WTC11 (cell line): Measurements from ENCODE around the gene POU5F1. TPM values are rescaled to one million over a fixed set of nuclear protein-coding genes. Genes with fewer than 3 reads are reported as not detected.

Experiments
- ATAC-seq: fragments of 200-7000 bp; cut with Tn5 transposase; 2 replicates; pipeline ENCODE4 v1.10.0; 2021; ENCODE audit warnings: mild to moderate bottlenecking, moderate library complexity
- CTCF ChIA-PET: fragments of 300-600 bp; sonication (Branson Sonifier 250); formaldehyde crosslinking; loops from one replicate; lab custom pipeline; 2021; ENCODE audit warnings: antibody characterized with exemption; lab: Charles Lee
- POLR2A ChIA-PET: fragments of 350-600 bp; sonication (Branson Sonifier 250); formaldehyde crosslinking; loops from one replicate; lab custom pipeline; 2021; ENCODE audit warnings: antibody characterized with exemption; lab: Charles Lee
- DNase-seq: peaks from one replicate; pipeline ENCODE4 v3.0.0; 2021; ENCODE audit warnings: low spot score
- H3K27ac Mint-ChIP-seq: 2 replicates; pipeline ENCODE4 v1.8.0; 2021; ENCODE audit warnings: mixed read lengths
- H3K27me3 Mint-ChIP-seq: 2 replicates; pipeline ENCODE4 v1.8.0; 2021; ENCODE audit warnings: low read depth, mild to moderate bottlenecking, moderate library complexity, mixed read lengths
- H3K36me3 Mint-ChIP-seq: 2 replicates; pipeline ENCODE4 v1.8.0; 2021; ENCODE audit warnings: mixed read lengths
- H3K4me1 Mint-ChIP-seq: 2 replicates; pipeline ENCODE4 v1.8.0; 2022; ENCODE audit warnings: mixed read lengths
- H3K4me3 Mint-ChIP-seq: 2 replicates; pipeline ENCODE4 v1.8.0; 2021; ENCODE audit warnings: mild to moderate bottlenecking, moderate library complexity, mixed read lengths
- H3K9me3 Mint-ChIP-seq: 2 replicates; pipeline ENCODE4 v1.8.0; 2021; ENCODE audit warnings: mixed read lengths
- CREM ChIP-seq: sonication (generic); formaldehyde crosslinking; IDR thresholded peaks from 2 replicates; pipeline ENCODE4 v1.8.1; 2022; ENCODE audit warnings: mild to moderate bottlenecking, missing genetic modification reagents, moderate library complexity
- EMX1 ChIP-seq: fragments of 250-450 bp; sonication (Bioruptor Pico); IDR thresholded peaks from 2 replicates; pipeline ENCODE4 v1.8.0; 2021; ENCODE audit warnings: mild to moderate bottlenecking
- FOXP1 ChIP-seq: sonication (generic); formaldehyde crosslinking; IDR thresholded peaks from 2 replicates; pipeline ENCODE4 v1.8.0; 2022; ENCODE audit warnings: missing genetic modification reagents, mild to moderate bottlenecking, moderate library complexity, borderline replicate concordance
- GRHL2 ChIP-seq: fragments of 250-450 bp; sonication (Bioruptor Pico); IDR thresholded peaks from 2 replicates; pipeline ENCODE4 v1.8.0; 2022; ENCODE audit warnings: mild to moderate bottlenecking, moderate library complexity; ENCODE audit not compliant: insufficient replicate concordance, severe bottlenecking
- HMGA2 ChIP-seq: fragments of 250-450 bp; sonication (Bioruptor Pico); IDR thresholded peaks from 2 replicates; pipeline ENCODE4 v1.4.0; 2021; ENCODE audit warnings: mild to moderate bottlenecking, moderate library complexity
- MYBL2 ChIP-seq: sonication (generic); formaldehyde crosslinking; IDR thresholded peaks from 2 replicates; pipeline ENCODE4 v1.8.1; 2023; ENCODE audit warnings: mild to moderate bottlenecking, moderate library complexity, missing genetic modification reagents
- NR1H2 ChIP-seq: sonication (generic); formaldehyde crosslinking; IDR thresholded peaks from 2 replicates; pipeline ENCODE4 v1.9.0; 2021; ENCODE audit warnings: mild to moderate bottlenecking, moderate library complexity, missing genetic modification reagents
- NR2C2 ChIP-seq: sonication (generic); formaldehyde crosslinking; IDR thresholded peaks from 2 replicates; pipeline ENCODE4 v1.8.0; 2022; ENCODE audit warnings: mild to moderate bottlenecking, missing genetic modification reagents
- RELA ChIP-seq: sonication (generic); formaldehyde crosslinking; IDR thresholded peaks from 2 replicates; pipeline ENCODE4 v1.8.1; 2022; ENCODE audit warnings: missing genetic modification reagents, mild to moderate bottlenecking, borderline replicate concordance
- TEAD4 ChIP-seq: sonication (generic); formaldehyde crosslinking; IDR thresholded peaks from 2 replicates; pipeline ENCODE4 v1.8.0; 2022; ENCODE audit warnings: mild to moderate bottlenecking, missing genetic modification reagents
- TP53 ChIP-seq: sonication (generic); formaldehyde crosslinking; IDR thresholded peaks from 2 replicates; pipeline ENCODE4 v1.8.1; 2023; ENCODE audit warnings: mild to moderate bottlenecking, missing genetic modification reagents
- ZBTB21 ChIP-seq: sonication (generic); formaldehyde crosslinking; IDR thresholded peaks from 2 replicates; pipeline ENCODE4 v1.8.1; 2023; ENCODE audit warnings: mild to moderate bottlenecking, missing genetic modification reagents, borderline replicate concordance
- ZNF121 ChIP-seq: sonication (generic); formaldehyde crosslinking; IDR thresholded peaks from 2 replicates; pipeline ENCODE4 v1.8.0; 2023; ENCODE audit warnings: missing genetic modification reagents
- ZNF219 ChIP-seq: sonication (generic); formaldehyde crosslinking; IDR thresholded peaks from 2 replicates; pipeline ENCODE4 v1.8.0; 2023; ENCODE audit warnings: missing genetic modification reagents, mild to moderate bottlenecking, borderline replicate concordance
- ZNF263 ChIP-seq: sonication (generic); formaldehyde crosslinking; IDR thresholded peaks from 2 replicates; pipeline ENCODE4 v1.8.1; 2022; ENCODE audit warnings: low read depth, mild to moderate bottlenecking, moderate library complexity, missing genetic modification reagents
- ZNF396 ChIP-seq: fragments of 250-450 bp; sonication (Bioruptor Pico); IDR thresholded peaks from 2 replicates; pipeline ENCODE4 v1.8.0; 2021; ENCODE audit warnings: mild to moderate bottlenecking, moderate library complexity, borderline replicate concordance
- total RNA-seq: library from RNA; stranded (reverse); gene quantifications from 3 replicates; pipeline ENCODE4 v1.2.3, GENCODE V29; 2021
- TF ChIP-seq, protein P1 (sequence below): fragments of 250-450 bp; sonication (Bioruptor Pico); IDR thresholded peaks from 2 replicates; pipeline ENCODE4 v1.8.0; 2021; ENCODE audit warnings: mild to moderate bottlenecking
- TF ChIP-seq, protein P2 (sequence below): sonication (generic); formaldehyde crosslinking; IDR thresholded peaks from 2 replicates; pipeline ENCODE4 v1.8.1; 2023; ENCODE audit warnings: mild to moderate bottlenecking, missing genetic modification reagents
- TF ChIP-seq, protein P3 (sequence below): sonication (generic); formaldehyde crosslinking; IDR thresholded peaks from 2 replicates; pipeline ENCODE4 v1.8.0; 2022; ENCODE audit warnings: mild to moderate bottlenecking, missing genetic modification reagents
- TF ChIP-seq, protein P4 (sequence below): sonication (generic); formaldehyde crosslinking; IDR thresholded peaks from 2 replicates; pipeline ENCODE4 v1.8.1; 2023; ENCODE audit warnings: mild to moderate bottlenecking, moderate library complexity, missing genetic modification reagents
- TF ChIP-seq, protein P5 (sequence below): sonication (generic); formaldehyde crosslinking; IDR thresholded peaks from 2 replicates; pipeline ENCODE4 v1.8.1; 2023; ENCODE audit warnings: mild to moderate bottlenecking, missing genetic modification reagents
- TF ChIP-seq, protein P6 (sequence below): fragments of 250-450 bp; sonication (Bioruptor Pico); IDR thresholded peaks from 2 replicates; pipeline ENCODE4 v1.9.0; 2021; ENCODE audit warnings: mild to moderate bottlenecking
- TF ChIP-seq, protein P7 (sequence below): sonication (generic); formaldehyde crosslinking; IDR thresholded peaks from 2 replicates; pipeline ENCODE4 v1.8.1; 2023; ENCODE audit warnings: mild to moderate bottlenecking, missing genetic modification reagents, moderate library complexity
- TF ChIP-seq, protein P8 (sequence below): sonication (generic); formaldehyde crosslinking; IDR thresholded peaks from 2 replicates; pipeline ENCODE4 v1.8.1; 2022; ENCODE audit warnings: mild to moderate bottlenecking, missing genetic modification reagents, moderate library complexity, borderline replicate concordance

Gene POU5F1
- total RNA-seq, 1 experiment from 2014 or later, result 2,735 TPM

DNA sequence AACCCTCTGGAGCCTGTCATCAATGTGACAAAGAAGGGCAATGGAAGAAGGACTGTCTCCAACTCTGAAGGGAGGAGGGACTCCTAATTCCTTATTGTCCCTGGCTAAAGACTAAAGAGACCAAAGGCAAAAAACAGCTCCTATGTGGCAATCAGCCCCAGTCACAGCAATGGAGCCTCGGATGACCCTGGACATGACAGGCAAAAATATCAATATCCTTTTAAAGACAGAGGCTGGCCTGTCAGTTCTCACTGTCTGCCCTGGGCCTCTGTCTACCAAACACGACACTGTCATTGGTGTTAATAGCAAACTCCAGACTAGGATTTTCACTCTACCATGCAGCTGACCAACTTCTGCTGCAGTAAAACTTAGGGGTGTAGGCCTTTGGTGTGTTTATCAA lies 38.0 kb upstream of the POU5F1 start:
- no peak for DNase-seq
- Mint-ChIP-seq H3K4me1 (peaks cover 30% of the 10 kb centered on the region), H3K36me3 (no peaks in the 10 kb centered on the region), H3K4me3 (no peak overlapping the region), H3K27ac (no peak overlapping the region), H3K27me3 (no peaks in the 10 kb centered on the region), H3K9me3 (no peaks in the 10 kb centered on the region)
- ATAC-seq, result no peak
- TF ChIP-seq MYBL2 (no peak), GRHL2 (CRISPR knock-in tag) (no peak), ZNF219 (CRISPR knock-in tag) (no peak), TEAD4 (CRISPR knock-in tag) (no peak), HMGA2 (CRISPR knock-in tag) (no peak), CREM (CRISPR knock-in tag) (no peak), EMX1 (CRISPR knock-in tag) (no peak), ZNF121 (CRISPR knock-in tag) (no peak), NR1H2 (CRISPR knock-in tag) (no peak), ZNF396 (CRISPR knock-in tag) (no peak), RELA (no peak), ZBTB21 (CRISPR knock-in tag) (no peak), FOXP1 (CRISPR knock-in tag) (no peak)
- TF ChIP-seq, protein P1, sequence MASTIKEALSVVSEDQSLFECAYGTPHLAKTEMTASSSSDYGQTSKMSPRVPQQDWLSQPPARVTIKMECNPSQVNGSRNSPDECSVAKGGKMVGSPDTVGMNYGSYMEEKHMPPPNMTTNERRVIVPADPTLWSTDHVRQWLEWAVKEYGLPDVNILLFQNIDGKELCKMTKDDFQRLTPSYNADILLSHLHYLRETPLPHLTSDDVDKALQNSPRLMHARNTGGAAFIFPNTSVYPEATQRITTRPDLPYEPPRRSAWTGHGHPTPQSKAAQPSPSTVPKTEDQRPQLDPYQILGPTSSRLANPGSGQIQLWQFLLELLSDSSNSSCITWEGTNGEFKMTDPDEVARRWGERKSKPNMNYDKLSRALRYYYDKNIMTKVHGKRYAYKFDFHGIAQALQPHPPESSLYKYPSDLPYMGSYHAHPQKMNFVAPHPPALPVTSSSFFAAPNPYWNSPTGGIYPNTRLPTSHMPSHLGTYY, result no peak
- TF ChIP-seq, protein P2, sequence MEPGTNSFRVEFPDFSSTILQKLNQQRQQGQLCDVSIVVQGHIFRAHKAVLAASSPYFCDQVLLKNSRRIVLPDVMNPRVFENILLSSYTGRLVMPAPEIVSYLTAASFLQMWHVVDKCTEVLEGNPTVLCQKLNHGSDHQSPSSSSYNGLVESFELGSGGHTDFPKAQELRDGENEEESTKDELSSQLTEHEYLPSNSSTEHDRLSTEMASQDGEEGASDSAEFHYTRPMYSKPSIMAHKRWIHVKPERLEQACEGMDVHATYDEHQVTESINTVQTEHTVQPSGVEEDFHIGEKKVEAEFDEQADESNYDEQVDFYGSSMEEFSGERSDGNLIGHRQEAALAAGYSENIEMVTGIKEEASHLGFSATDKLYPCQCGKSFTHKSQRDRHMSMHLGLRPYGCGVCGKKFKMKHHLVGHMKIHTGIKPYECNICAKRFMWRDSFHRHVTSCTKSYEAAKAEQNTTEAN, result no peak
- TF ChIP-seq, protein P3, sequence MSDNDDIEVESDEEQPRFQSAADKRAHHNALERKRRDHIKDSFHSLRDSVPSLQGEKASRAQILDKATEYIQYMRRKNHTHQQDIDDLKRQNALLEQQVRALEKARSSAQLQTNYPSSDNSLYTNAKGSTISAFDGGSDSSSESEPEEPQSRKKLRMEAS (CRISPR knock-in tag), result no peak
- TF ChIP-seq, protein P4, sequence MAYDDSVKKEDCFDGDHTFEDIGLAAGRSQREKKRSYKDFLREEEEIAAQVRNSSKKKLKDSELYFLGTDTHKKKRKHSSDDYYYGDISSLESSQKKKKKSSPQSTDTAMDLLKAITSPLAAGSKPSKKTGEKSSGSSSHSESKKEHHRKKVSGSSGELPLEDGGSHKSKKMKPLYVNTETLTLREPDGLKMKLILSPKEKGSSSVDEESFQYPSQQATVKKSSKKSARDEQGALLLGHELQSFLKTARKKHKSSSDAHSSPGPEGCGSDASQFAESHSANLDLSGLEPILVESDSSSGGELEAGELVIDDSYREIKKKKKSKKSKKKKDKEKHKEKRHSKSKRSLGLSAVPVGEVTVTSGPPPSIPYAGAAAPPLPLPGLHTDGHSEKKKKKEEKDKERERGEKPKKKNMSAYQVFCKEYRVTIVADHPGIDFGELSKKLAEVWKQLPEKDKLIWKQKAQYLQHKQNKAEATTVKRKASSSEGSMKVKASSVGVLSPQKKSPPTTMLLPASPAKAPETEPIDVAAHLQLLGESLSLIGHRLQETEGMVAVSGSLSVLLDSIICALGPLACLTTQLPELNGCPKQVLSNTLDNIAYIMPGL, result no peak
- ChIA-PET POLR2A (no interaction called here), CTCF (interaction anchor here (1.6 kb wide), 1 partner anchor 158 kb away, joined by 6 read pairs; no protein-coding TSS in a partner anchor)

DNA sequence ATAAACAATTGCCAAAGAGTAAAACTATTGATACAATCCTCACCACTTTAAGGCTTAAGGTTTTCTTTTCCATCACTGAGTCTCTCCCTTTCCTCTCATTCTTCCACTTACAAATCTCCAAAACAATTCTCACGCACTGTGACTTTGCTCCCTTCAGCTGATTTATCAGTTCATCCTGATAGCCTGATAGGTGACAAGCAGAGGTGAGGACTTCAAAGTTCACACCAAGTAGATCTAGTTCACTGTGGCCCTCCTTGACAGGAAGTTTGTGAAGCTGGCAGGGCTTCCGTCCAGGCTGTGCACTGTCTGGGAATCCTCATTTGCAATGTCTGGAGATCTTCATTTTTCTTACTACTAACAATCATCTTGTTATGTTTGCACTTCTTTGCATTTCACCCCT lies 35.2 kb upstream of the POU5F1 start:
- H3K9me3 Mint-ChIP-seq, result peaks cover 6% of the 10 kb centered on the region
- peaks cover 30% of the 10 kb centered on the region for H3K4me1 Mint-ChIP-seq
- peaks cover 8% of the 10 kb centered on the region for H3K36me3 Mint-ChIP-seq
- CTCF ChIA-PET, result interaction anchor here (1.3 kb wide), 1 partner anchor 161 kb away, joined by 3 read pairs; no protein-coding TSS in a partner anchor
- H3K27me3 Mint-ChIP-seq, result no peaks in the 10 kb centered on the region; the same call in 1 of the 2 replicates
- H3K4me3 Mint-ChIP-seq, result no peak overlapping the region
- no peak overlapping the region; the same call in 1 of the 2 replicates for H3K27ac Mint-ChIP-seq
- DNase-seq (no peak), ATAC-seq (no peak)
- POLR2A ChIA-PET, result no interaction called here
- TF ChIP-seq ZNF263 (CRISPR knock-in tag) (no peak), RELA (no peak), TP53 (CRISPR knock-in tag) (no peak), ZNF219 (CRISPR knock-in tag) (no peak), NR2C2 (CRISPR knock-in tag) (no peak)
- TF ChIP-seq, protein P5, sequence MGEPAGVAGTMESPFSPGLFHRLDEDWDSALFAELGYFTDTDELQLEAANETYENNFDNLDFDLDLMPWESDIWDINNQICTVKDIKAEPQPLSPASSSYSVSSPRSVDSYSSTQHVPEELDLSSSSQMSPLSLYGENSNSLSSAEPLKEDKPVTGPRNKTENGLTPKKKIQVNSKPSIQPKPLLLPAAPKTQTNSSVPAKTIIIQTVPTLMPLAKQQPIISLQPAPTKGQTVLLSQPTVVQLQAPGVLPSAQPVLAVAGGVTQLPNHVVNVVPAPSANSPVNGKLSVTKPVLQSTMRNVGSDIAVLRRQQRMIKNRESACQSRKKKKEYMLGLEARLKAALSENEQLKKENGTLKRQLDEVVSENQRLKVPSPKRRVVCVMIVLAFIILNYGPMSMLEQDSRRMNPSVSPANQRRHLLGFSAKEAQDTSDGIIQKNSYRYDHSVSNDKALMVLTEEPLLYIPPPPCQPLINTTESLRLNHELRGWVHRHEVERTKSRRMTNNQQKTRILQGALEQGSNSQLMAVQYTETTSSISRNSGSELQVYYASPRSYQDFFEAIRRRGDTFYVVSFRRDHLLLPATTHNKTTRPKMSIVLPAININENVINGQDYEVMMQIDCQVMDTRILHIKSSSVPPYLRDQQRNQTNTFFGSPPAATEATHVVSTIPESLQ (CRISPR knock-in tag), result no peak
- TF ChIP-seq, protein P6, sequence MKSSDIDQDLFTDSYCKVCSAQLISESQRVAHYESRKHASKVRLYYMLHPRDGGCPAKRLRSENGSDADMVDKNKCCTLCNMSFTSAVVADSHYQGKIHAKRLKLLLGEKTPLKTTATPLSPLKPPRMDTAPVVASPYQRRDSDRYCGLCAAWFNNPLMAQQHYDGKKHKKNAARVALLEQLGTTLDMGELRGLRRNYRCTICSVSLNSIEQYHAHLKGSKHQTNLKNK, result no peak
- TF ChIP-seq, protein P7, sequence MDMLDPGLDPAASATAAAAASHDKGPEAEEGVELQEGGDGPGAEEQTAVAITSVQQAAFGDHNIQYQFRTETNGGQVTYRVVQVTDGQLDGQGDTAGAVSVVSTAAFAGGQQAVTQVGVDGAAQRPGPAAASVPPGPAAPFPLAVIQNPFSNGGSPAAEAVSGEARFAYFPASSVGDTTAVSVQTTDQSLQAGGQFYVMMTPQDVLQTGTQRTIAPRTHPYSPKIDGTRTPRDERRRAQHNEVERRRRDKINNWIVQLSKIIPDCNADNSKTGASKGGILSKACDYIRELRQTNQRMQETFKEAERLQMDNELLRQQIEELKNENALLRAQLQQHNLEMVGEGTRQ (CRISPR knock-in tag), result no peak
- TF ChIP-seq, protein P8, sequence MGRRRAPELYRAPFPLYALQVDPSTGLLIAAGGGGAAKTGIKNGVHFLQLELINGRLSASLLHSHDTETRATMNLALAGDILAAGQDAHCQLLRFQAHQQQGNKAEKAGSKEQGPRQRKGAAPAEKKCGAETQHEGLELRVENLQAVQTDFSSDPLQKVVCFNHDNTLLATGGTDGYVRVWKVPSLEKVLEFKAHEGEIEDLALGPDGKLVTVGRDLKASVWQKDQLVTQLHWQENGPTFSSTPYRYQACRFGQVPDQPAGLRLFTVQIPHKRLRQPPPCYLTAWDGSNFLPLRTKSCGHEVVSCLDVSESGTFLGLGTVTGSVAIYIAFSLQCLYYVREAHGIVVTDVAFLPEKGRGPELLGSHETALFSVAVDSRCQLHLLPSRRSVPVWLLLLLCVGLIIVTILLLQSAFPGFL (CRISPR knock-in tag), result no peak
